Measurements from ENCODE around the gene CYP4F11. TPM values are rescaled to one million over a fixed set of nuclear protein-coding genes. Genes with fewer than 3 reads are reported as not detected.
"Not testable (repeated sequence)": the region's sequence is repeated elsewhere in the genome, so short reads cannot be mapped to it uniquely, and the experiment has no call there.

CYP4F11 gene
- total and polyA plus RNA-seq, 2 donors (not counting 3 experiments of a cell fraction or from before 2014, with no cell fraction given), result not detected

GRCh38 chr19:15874821-15875474 lies 59.4 kb downstream of the CYP4F11 start:
- dilution Hi-C loops (cut with MboI; ENCODE audit: extremely low pct_ligation_motif_present, low sequenced_read_pairs), result no loop called here
- H3K4me1 ChIP-seq (ENCODE audit: control insufficient read depth, extremely low read depth, insufficient read depth, low read length), result no peaks in the 10 kb centered on the region
- H3K4me3 ChIP-seq (replicated peaks in 1 of 3; ENCODE audit: insufficient read depth in 1 of 3, low read depth in 1 of 3, low read length in 3 of 3), result no peak overlapping the region
- no peak overlapping the region for H3K4me2 ChIP-seq (ENCODE audit: insufficient read depth, low read length)
- no peak overlapping the region for H2AFZ ChIP-seq (ENCODE audit: low read depth, low read length)
- H3K27me3 ChIP-seq (ENCODE audit: control insufficient read depth in 2 of 2, insufficient read depth in 2 of 2, low read length in 2 of 2), result no peaks in the 10 kb centered on the region
- TF ChIP-seq FOS (IDR thresholded peaks at IDR 0.05; ENCODE audit: borderline replicate concordance, insufficient read depth, low read length), result no peak
- no peak for TF ChIP-seq EZH2 (IDR thresholded peaks at IDR 0.05; ENCODE audit: borderline replicate concordance, low read depth, low read length, severe bottlenecking)
- TF ChIP-seq MYC (IDR thresholded peaks at IDR 0.05; ENCODE audit: low read depth, low read length), result no peak
- TF ChIP-seq POLR2A (IDR thresholded peaks at IDR 0.05; ENCODE audit: low read depth, low read length), result no peak
- TF ChIP-seq CTCF (IDR thresholded peaks at IDR 0.05; ENCODE audit: extremely low read depth in 1 of 2, insufficient read depth in 1 of 2, low read depth in 1 of 2, low read length in 2 of 2), result no peak
- no peak for TF ChIP-seq MAX (IDR thresholded peaks at IDR 0.05; ENCODE audit: insufficient read depth, insufficient read length)
- no peak for TF ChIP-seq GATA2 (IDR thresholded peaks at IDR 0.05; ENCODE audit: insufficient read depth, insufficient read length, low read depth, low read length)
- no peak for TF ChIP-seq POLR2AphosphoS5 (IDR thresholded peaks at IDR 0.05; ENCODE audit: insufficient read depth, low read depth, low read length)
- TF ChIP-seq JUN (IDR thresholded peaks at IDR 0.05; ENCODE audit: borderline replicate concordance, insufficient read depth, insufficient read length, low read depth), result no peak
- H3K27ac ChIP-seq (ENCODE audit: insufficient read depth, low read depth, low read length), result no peak overlapping the region
- intact Hi-C loops (cut with micrococcal nuclease), result no loop called here
- POLR2A ChIA-PET, result no interaction called here
- H4K20me1 ChIP-seq (replicated peaks; ENCODE audit: control insufficient read depth, extremely low read depth, insufficient read depth, low read length), result no peaks in the 10 kb centered on the region
- no peaks in the 10 kb centered on the region for H3K9me1 ChIP-seq (replicated peaks; ENCODE audit: control insufficient read depth, extremely low read depth, insufficient read depth, low read length)
- no peak for DNase-seq (ENCODE audit: low read depth, low spot score)
- no peaks in the 10 kb centered on the region for H3K9me3 ChIP-seq (replicated peaks; ENCODE audit: control insufficient read depth, insufficient read depth, low read length)
- no peak overlapping the region for H3K9ac ChIP-seq (replicated peaks; ENCODE audit: extremely low read depth, insufficient read depth, low read length)
- no TSS peak for BruUV-seq (replicated peaks)
- CTCF ChIA-PET, result no interaction called here
- H3K36me3 ChIP-seq (ENCODE audit: control insufficient read depth in 2 of 2, extremely low read depth in 1 of 2, insufficient read depth in 2 of 2, low read length in 2 of 2), result no peaks in the 10 kb centered on the region
- FAIRE-seq, result no peak
- no peaks in the 10 kb centered on the region for H3K79me2 ChIP-seq (ENCODE audit: control insufficient read depth, insufficient read depth, low read length)

- H3K9me1 ChIP-seq (replicated peaks; ENCODE audit: control insufficient read depth, extremely low read depth, insufficient read depth, low read length); FAIRE-seq; H3K4me1 ChIP-seq (ENCODE audit: control insufficient read depth, extremely low read depth, insufficient read depth, low read length); H3K4me2 ChIP-seq (ENCODE audit: insufficient read depth, low read length); H4K20me1 ChIP-seq (replicated peaks; ENCODE audit: control insufficient read depth, extremely low read depth, insufficient read depth, low read length); H2AFZ ChIP-seq (ENCODE audit: low read depth, low read length); DNase-seq (ENCODE audit: low read depth, low spot score); H3K9ac ChIP-seq (replicated peaks; ENCODE audit: extremely low read depth, insufficient read depth, low read length); BruUV-seq (replicated peaks); H3K9me3 ChIP-seq (replicated peaks; ENCODE audit: control insufficient read depth, insufficient read depth, low read length); H3K27ac ChIP-seq (ENCODE audit: insufficient read depth, low read depth, low read length); H3K36me3 ChIP-seq (ENCODE audit: control insufficient read depth in 2 of 2, extremely low read depth in 1 of 2, insufficient read depth in 2 of 2, low read length in 2 of 2); H3K27me3 ChIP-seq (ENCODE audit: control insufficient read depth in 2 of 2, insufficient read depth in 2 of 2, low read length in 2 of 2); intact Hi-C loops (cut with micrococcal nuclease); dilution Hi-C loops (cut with MboI; ENCODE audit: extremely low pct_ligation_motif_present, low sequenced_read_pairs); POLR2A ChIA-PET; CTCF ChIA-PET; H3K79me2 ChIP-seq (ENCODE audit: control insufficient read depth, insufficient read depth, low read length); H3K4me3 ChIP-seq (replicated peaks in 1 of 3; ENCODE audit: insufficient read depth in 1 of 3, low read depth in 1 of 3, low read length in 3 of 3): not testable (repeated sequence)
Measured at GRCh38 chr19:15873771-15874170, 60.6 kb downstream of the CYP4F11 start.

All from endothelial cell of umbilical vein (primary cell).